ENCODE measurements around the gene CST9L. TPM values are rescaled to one million over a fixed set of nuclear protein-coding genes. Genes with fewer than 3 reads are reported as not detected.

CST9L gene
- polyA plus RNA-seq, 2 of the 4 experiments (the other 2 are of a cell fraction) = not detected

Other genes starting within 250 kb of the CST9L start
- 68.2 and 71.8 TPM in 2 replicates for gene NXT1, start 217.7 kb downstream of the CST9L start, polyA plus RNA-seq (2011; rRNA removed)
- 44.3 to 45.5 TPM (median 45.1 TPM) in 3 replicates for gene NXT1, start 217.7 kb downstream of the CST9L start, polyA plus RNA-seq (2017; fragmentation: RNase III; extraction: RNeasy Plus Mini Kit Qiagen cat#74134 plus additional on column Dnase treatment)
- 24.7 and 33.4 TPM in 2 replicates for gene GZF1, start 206.3 kb downstream of the CST9L start, polyA plus RNA-seq (2011; rRNA removed)
- 13.2 to 16.1 TPM (median 15.6 TPM) in 3 replicates for gene GZF1, start 206.3 kb downstream of the CST9L start, polyA plus RNA-seq (2017; fragmentation: RNase III; extraction: RNeasy Plus Mini Kit Qiagen cat#74134 plus additional on column Dnase treatment)
- 8.2 and 12.7 TPM in 2 replicates for gene NAPB, start 147.0 kb downstream of the CST9L start, polyA plus RNA-seq (2011; rRNA removed)
- gene NAPB, start 147.0 kb downstream of the CST9L start, polyA plus RNA-seq (2017; fragmentation: RNase III; extraction: RNeasy Plus Mini Kit Qiagen cat#74134 plus additional on column Dnase treatment) = 5.7 to 6.6 TPM (median 6.2 TPM) in 3 replicates
- not detected in 2 replicates for gene CSTL1, start 128.8 kb downstream of the CST9L start, polyA plus RNA-seq (2011; rRNA removed)
- gene CSTL1, start 128.8 kb downstream of the CST9L start, polyA plus RNA-seq (2017; fragmentation: RNase III; extraction: RNeasy Plus Mini Kit Qiagen cat#74134 plus additional on column Dnase treatment) = not detected in 3 replicates
- not detected in 2 replicates for gene CST11, start 115.6 kb downstream of the CST9L start, polyA plus RNA-seq (2011; rRNA removed)
- gene CST11, start 115.6 kb downstream of the CST9L start, polyA plus RNA-seq (2017; fragmentation: RNase III; extraction: RNeasy Plus Mini Kit Qiagen cat#74134 plus additional on column Dnase treatment) = not detected in 3 replicates
- not detected in 2 replicates for gene CST8, start 77.4 kb downstream of the CST9L start, polyA plus RNA-seq (2011; rRNA removed)
- gene CST8, start 77.4 kb downstream of the CST9L start, polyA plus RNA-seq (2017; fragmentation: RNase III; extraction: RNeasy Plus Mini Kit Qiagen cat#74134 plus additional on column Dnase treatment) = not detected in 3 replicates
- gene CST9, start 37.4 kb upstream of the CST9L start, polyA plus RNA-seq (2011; rRNA removed) = not detected in 2 replicates
- not detected in 3 replicates for gene CST9, start 37.4 kb upstream of the CST9L start, polyA plus RNA-seq (2017; fragmentation: RNase III; extraction: RNeasy Plus Mini Kit Qiagen cat#74134 plus additional on column Dnase treatment)
- gene CST3, start 69.5 kb upstream of the CST9L start, polyA plus RNA-seq (2011; rRNA removed) = 136 and 179 TPM in 2 replicates
- 229 to 259 TPM (median 238 TPM) in 3 replicates for gene CST3, start 69.5 kb upstream of the CST9L start, polyA plus RNA-seq (2017; fragmentation: RNase III; extraction: RNeasy Plus Mini Kit Qiagen cat#74134 plus additional on column Dnase treatment)
- gene CST4, start 120.6 kb upstream of the CST9L start, polyA plus RNA-seq (2011; rRNA removed) = not detected in 2 replicates
- not detected in 3 replicates for gene CST4, start 120.6 kb upstream of the CST9L start, polyA plus RNA-seq (2017; fragmentation: RNase III; extraction: RNeasy Plus Mini Kit Qiagen cat#74134 plus additional on column Dnase treatment)
- 2.1 TPM in 2 replicates for gene CST1, start 182.5 kb upstream of the CST9L start, polyA plus RNA-seq (2011; rRNA removed)
- gene CST1, start 182.5 kb upstream of the CST9L start, polyA plus RNA-seq (2017; fragmentation: RNase III; extraction: RNeasy Plus Mini Kit Qiagen cat#74134 plus additional on column Dnase treatment) = 0.28 to 0.63 TPM (median 0.44 TPM) in 3 replicates

All from A549 (cell line).